K562 (cell line): ENCODE data around the gene ZNF202. TPM values are rescaled to one million over a fixed set of nuclear protein-coding genes. Genes with fewer than 3 reads are reported as not detected.

Experiments
- CCNT2 ChIP-seq: IDR thresholded peaks from 2 replicates; pipeline ENCODE4 v1.6.1; 2011; ENCODE audit warnings: borderline replicate concordance, low read depth, mild to moderate bottlenecking, moderate library complexity, mixed read lengths, low read length; ENCODE audit not compliant: insufficient read length; ENCODE audit errors: extremely low read depth
- CHD1 ChIP-seq: fragments of 200-600 bp; sonication (generic); IDR thresholded peaks from one replicate; pipeline ENCODE4 v1.6.1; 2012; ENCODE audit warnings: mild to moderate bottlenecking, moderate library complexity, low read length, inconsistent platforms
- DIDO1 ChIP-seq: fragments of 450-650 bp; IDR thresholded peaks from 2 replicates; pipeline ENCODE4 v1.6.1; 2016; ENCODE audit warnings: low read depth, missing biosample characterization, missing genetic modification characterization
- EGR1 ChIP-seq: fragments of 450-650 bp; conservative IDR thresholded peaks from 2 replicates; pipeline ENCODE4 v1.6.1; 2017; ENCODE audit warnings: mild to moderate bottlenecking
- GTF2E2 ChIP-seq: fragments of 200-800 bp; sonication (Bioruptor generic); IDR thresholded peaks from 2 replicates; pipeline ENCODE4 v1.6.1; 2016; ENCODE audit warnings: missing genetic modification characterization, missing compliant biosample characterization
- HLTF ChIP-seq: fragments of 450-650 bp; IDR thresholded peaks from 2 replicates; pipeline ENCODE4 v1.6.1; 2016
- MAFG ChIP-seq: fragments of 450-650 bp; conservative IDR thresholded peaks from 2 replicates; pipeline ENCODE4 v1.6.1; 2016; ENCODE audit warnings: missing genetic modification characterization, missing compliant biosample characterization
- MAZ ChIP-seq, 2 experiments: fragments of 450-650 bp in 1 of 2; sonication (generic) in 1 of 2; formaldehyde crosslinking; IDR thresholded peaks in 1 of 2; conservative IDR thresholded peaks in 1 of 2; 2 replicates each; pipeline versions ENCODE4 v1.4.0 to v1.5.0; 2020; ENCODE audit warnings: mild to moderate bottlenecking in 1 of 2, missing genetic modification reagents in 1 of 2
- NCOA2 ChIP-seq, 2 experiments: fragments of 450-650 bp; IDR thresholded peaks; 2 replicates each; pipeline ENCODE4 v1.6.1; 2018; ENCODE audit warnings: mild to moderate bottlenecking in 2 of 2, moderate library complexity in 1 of 2; ENCODE audit not compliant: partially characterized antibody in 2 of 2
- RNF2 ChIP-seq: sonication (generic); IDR thresholded peaks from 2 replicates; pipeline ENCODE4 v1.6.1; 2016
- SRSF7 ChIP-seq: fragments of 200-400 bp; formaldehyde crosslinking; optimal IDR thresholded peaks from 2 replicates; pipeline ENCODE3; 2017; ENCODE audit warnings: mild to moderate bottlenecking, low read depth, low read length
- STAT5A ChIP-seq: IDR thresholded peaks from 2 replicates; pipeline ENCODE4 v1.6.1; 2012; ENCODE audit warnings: low read length, inconsistent platforms, borderline replicate concordance
- ZBTB49 ChIP-seq: sonication (generic); formaldehyde crosslinking; IDR thresholded peaks from 2 replicates; pipeline ENCODE4 v1.8.0; 2022; ENCODE audit warnings: missing genetic modification reagents, mild to moderate bottlenecking, borderline replicate concordance
- ZNF133 ChIP-seq: fragments of 250-450 bp; sonication (Bioruptor Pico); IDR thresholded peaks from 2 replicates; pipeline ENCODE4 v1.4.0; 2020; ENCODE audit warnings: mild to moderate bottlenecking
- ZNF217 ChIP-seq: sonication (generic); formaldehyde crosslinking; IDR thresholded peaks from 2 replicates; pipeline ENCODE4 v1.8.0; 2022; ENCODE audit warnings: mild to moderate bottlenecking, missing genetic modification reagents
- ZNF75A ChIP-seq: fragments of 450-650 bp; formaldehyde crosslinking; IDR thresholded peaks from 2 replicates; pipeline ENCODE4 v1.4.0; 2020; ENCODE audit warnings: mild to moderate bottlenecking
- ZNF766 ChIP-seq: fragments of 200-800 bp; sonication (Bioruptor generic); conservative IDR thresholded peaks from 2 replicates; pipeline ENCODE4 v1.6.1; 2016; ENCODE audit warnings: missing genetic modification characterization, missing compliant biosample characterization
- polyA plus RNA-seq, 8 experiments: library from polyadenylated mRNA; depleted of rRNA in 4 of 8; stranded (reverse) in 5 of 8; unstranded in 3 of 8; fragments of >200 nt; fragmentation: Nextera tagmentation in 2 of 8; fragmentation: Illumina TruSeq in 1 of 8; extraction: Ambion mirVana in 2 of 8; extraction: Trizol in 1 of 8; gene quantifications; 2 replicates each; pipeline versions ENCODE4 v1.2.1 to v1.2.3, GENCODE V29; 2011 to 2014; ENCODE audit warnings: inconsistent platforms in 1 of 8, missing spikeins in 1 of 8
- total RNA-seq, 7 experiments: library from RNA; depleted of rRNA in 6 of 7; stranded (reverse); fragments of >200 nt in 6 of 7; fragmentation: Illumina TruSeq in 2 of 7; extraction: Trizol in 2 of 7; gene quantifications; 2 replicates each; pipeline versions ENCODE4 v1.2.1 to v1.2.3, GENCODE V29; 2011 to 2021; ENCODE audit warnings: low replicate concordance in 1 of 7
- TF ChIP-seq, protein P1 (sequence below), 2 experiments: IDR thresholded peaks in 1 of 2; conservative IDR thresholded peaks in 1 of 2; 2 replicates each; pipeline ENCODE4 v1.6.1; 2016; ENCODE audit warnings: low read depth in 2 of 2, mild to moderate bottlenecking in 1 of 2, missing compliant biosample characterization in 1 of 2, missing genetic modification characterization in 1 of 2, moderate library complexity in 1 of 2
- TF ChIP-seq, protein P2 (sequence below): fragments of 250-450 bp; sonication (Bioruptor Pico); IDR thresholded peaks from 2 replicates; pipeline ENCODE4 v1.5.0; 2021; ENCODE audit warnings: mild to moderate bottlenecking, moderate library complexity

The ZNF202 gene
- total and polyA plus RNA-seq, 9 of the 15 experiments (the other 6 are each of a cell fraction or from before 2014, with no cell fraction given) = 2.3 to 18.7 (median 12.7) TPM

DNA sequence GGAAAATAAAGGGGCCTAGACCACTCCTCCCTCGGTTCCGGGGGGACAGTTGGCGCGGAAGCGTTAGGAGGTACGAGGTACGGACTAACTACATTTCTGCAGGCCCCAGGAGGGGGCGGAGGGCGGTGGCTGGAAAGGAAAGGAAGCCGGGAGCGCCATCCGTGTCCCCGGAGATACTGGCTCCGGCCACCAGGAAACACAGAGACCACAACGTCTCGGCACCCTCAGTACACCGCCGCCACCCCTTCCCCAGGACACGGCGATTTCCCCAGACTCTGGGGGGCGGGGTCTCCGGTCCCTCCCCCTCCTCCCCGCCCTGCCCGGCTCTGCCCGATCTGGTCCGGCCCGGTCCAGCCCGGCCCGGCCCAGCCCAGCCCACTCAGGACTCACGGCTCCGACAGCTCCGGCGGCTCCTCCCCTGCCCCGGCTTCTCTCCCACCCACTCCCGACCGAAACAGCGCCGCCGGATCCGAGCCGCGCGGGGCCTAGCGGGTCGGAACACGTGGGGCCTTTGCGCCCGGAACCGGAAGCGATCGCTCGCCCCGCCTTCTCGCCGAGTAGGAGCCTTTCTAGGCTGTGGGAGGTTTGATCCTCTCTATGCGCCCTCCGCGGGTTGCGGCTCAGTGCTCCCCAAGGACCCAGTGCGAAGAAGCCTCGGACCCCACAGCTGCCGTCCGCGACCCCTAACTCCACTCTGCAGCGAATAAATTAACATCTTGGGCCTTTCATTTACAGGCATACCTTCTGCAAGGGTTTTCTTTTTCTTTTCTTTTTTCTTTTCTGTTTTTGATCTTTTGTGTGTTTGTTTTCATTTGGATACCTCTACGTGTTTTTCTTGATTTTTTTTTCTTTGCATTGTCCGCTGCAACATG is at the start of gene ZNF202 (continued):
- TF ChIP-seq NCOA2 (IDR thresholded peaks at IDR 0.05; ENCODE audit: partially characterized antibody in 2 of 2) (no peak), HLTF (no peak), SRSF7 (no peak), EGR1 (peak; percentile 69), CHD1 (no peak), ZNF217 (CRISPR knock-in tag) (no peak), ZBTB49 (CRISPR knock-in tag) (no peak), MAFG (tag) (no peak), RNF2 (no peak; the same call in 1 of the 2 replicates), MAZ (CRISPR knock-in tag; conservative IDR thresholded peaks at IDR 0.05 in 1 of 2, IDR thresholded peaks at IDR 0.05 in 1 of 2) (peak; percentile 80 to 84), GTF2E2 (tag) (no peak), STAT5A (no peak; the same call in 1 of the 2 replicates), ZNF766 (CRISPR knock-in tag) (no peak), ZNF133 (no peak), CCNT2 (peak; percentile 56), ZNF75A (CRISPR knock-in tag) (0 out of 2 replicates have a peak, but pooled peaks have one; percentile 33), DIDO1 (0 out of 2 replicates have a peak, but pooled peaks have one; percentile 7)
- TF ChIP-seq, protein P1, sequence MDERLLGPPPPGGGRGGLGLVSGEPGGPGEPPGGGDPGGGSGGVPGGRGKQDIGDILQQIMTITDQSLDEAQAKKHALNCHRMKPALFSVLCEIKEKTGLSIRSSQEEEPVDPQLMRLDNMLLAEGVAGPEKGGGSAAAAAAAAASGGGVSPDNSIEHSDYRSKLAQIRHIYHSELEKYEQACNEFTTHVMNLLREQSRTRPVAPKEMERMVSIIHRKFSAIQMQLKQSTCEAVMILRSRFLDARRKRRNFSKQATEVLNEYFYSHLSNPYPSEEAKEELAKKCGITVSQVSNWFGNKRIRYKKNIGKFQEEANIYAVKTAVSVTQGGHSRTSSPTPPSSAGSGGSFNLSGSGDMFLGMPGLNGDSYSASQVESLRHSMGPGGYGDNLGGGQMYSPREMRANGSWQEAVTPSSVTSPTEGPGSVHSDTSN (CRISPR knock-in tag; IDR thresholded peaks at IDR 0.05; ENCODE audit: low read depth) = no peak
- TF ChIP-seq, protein P1 (tag; conservative IDR thresholded peaks at IDR 0.05; ENCODE audit: low read depth) = no peak
- TF ChIP-seq, protein P2, sequence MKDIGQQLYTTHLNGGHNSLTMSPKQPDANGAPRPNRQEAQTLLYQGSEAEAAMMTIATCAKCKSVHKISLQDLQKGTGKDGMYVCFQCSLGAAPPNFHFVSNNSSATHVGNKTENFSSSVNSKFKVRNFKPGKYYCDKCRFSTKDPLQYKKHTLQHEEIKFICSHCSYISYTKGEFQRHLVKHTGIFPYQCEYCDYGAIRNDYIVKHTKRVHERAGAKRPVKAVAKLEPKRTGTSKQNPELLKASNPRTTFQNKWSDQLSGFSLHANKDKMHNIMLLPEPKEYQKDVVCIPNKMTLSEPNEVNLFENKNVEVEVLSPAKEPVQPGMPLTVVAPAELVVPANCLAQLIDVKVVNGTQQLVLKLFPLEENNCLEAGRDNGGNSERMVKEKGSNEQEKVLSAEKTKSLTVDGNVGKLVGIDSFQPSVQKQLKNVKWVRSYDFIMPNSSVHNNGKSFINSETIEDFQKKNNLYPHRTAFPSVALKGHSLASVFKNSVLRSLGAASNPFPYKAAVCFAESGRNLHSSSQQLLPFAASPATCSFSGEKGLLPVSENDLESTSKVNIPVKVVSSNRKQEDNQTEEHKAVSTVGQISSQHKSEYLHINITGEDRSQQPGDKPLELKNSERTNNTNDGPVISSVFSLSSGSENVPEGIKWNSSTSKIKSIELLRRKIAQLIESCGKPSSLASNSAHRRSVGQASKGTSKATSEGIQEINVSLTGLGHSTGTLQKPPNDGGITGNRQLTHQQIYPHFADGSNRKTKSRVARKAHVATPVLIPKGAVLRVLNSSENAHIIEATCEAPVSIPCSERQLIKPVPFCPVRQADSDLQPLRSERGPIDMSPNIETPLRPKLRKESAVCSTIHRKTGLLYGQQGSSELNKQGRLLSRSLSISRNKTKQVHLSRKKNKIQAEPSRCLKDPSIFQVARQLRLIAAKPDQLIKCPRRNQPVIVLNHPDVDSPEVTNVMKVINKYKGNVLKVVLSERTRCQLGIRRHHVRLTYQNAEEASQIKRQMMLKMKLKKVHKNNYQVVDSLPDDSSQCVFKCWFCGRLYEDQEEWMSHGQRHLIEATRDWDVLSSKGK = no peak
